ENCODE data around the gene PODN.

The PODN gene

GRCh38 chr1:53061859-53062707, at the start of gene PODN:
PODN (plus strand) TSS chr1:53062213; CDS start chr1:53069856, 7,643 bp downstream.
- DNase-seq, result no peak

- peak; percentile 89 to 92 for DNase-seq
These were observed 47.1 kb upstream of the PODN start for GRCh38 chr1:53014791-53015507.

GRCh38 chr1:53015508-53015860, 46.5 kb upstream of the PODN start:
- peak in 1 of 2 experiments; percentile 1 for DNase-seq

GRCh38 chr1:53016705-53017104, 45.3 kb upstream of the PODN start:
- no peak for DNase-seq

- DNase-seq, result no peak
These were observed 41.4 kb upstream of the PODN start for GRCh38 chr1:53020588-53020987.

- DNase-seq, result peak in 1 of 2 experiments; percentile 3
These were observed 39.8 kb upstream of the PODN start for GRCh38 chr1:53022179-53022578.

- DNase-seq, result no peak
These were observed 38.5 kb upstream of the PODN start for GRCh38 chr1:53023546-53023945.

- no peak for DNase-seq
These were observed 37.9 kb upstream of the PODN start for GRCh38 chr1:53024117-53024516.

DNA sequence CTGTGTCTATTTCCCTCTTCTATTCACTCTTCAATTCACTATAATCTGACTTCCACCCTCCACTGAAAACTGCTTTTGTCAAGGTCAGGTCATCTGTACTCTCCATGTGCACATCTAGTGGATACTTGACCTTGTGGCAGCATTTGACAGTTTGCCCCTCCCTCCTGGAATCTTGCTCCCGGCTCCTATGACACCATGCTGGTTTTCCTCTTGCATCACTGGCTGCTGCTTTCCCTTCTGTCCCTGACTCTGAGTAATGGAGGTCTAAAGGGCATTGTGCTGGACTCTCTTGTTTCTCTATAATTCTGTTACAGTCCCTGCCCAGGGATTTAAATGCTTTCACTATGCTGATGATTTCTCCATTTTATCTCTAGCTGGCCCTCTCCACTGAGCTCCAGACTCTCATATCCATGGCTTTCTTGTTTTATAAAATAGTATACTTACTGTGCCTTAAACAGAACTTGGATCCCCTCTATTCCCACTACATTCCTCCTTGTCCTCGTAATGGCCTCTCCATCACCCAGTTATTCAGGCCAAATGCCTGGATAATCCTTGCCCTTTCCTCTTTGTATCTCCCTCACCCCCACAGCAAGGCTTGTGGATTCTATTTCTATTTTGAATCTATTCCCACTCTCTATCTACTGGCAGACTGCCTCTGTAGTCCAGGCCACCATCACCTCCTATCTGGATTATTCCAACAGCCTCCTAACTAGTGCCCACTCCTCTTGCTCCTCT, 36.8 kb upstream of the PODN start:
- no peak for DNase-seq

- no peak for DNase-seq
These were observed 36.3 kb upstream of the PODN start for GRCh38 chr1:53025769-53026112.

GRCh38 chr1:53026254-53026653, 35.8 kb upstream of the PODN start:
- no peak for DNase-seq

- no peak for DNase-seq
These were observed 30.3 kb upstream of the PODN start for GRCh38 chr1:53031732-53032131.

DNA sequence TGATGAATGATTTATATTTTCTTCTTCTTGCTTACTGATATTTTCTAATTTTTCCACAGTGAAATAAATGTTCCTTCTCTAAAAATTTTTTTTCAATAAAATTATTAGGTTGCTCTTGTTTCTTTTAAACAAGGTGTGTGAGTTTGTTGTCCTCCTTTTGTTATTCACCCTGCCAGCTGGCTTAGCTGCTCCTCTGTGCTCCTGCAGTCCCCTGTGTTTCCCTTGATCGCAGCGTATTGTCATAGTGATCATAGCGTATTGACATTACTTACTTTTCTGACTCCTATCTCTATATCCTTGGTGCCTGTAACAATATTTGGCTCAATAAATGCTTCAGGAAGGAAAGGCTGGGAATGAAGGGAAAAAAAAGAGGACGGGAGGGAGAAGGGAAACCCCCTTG, 24.9 kb upstream of the PODN start:
- DNase-seq, result no peak

- DNase-seq, result no peak
These were observed 23.4 kb upstream of the PODN start for GRCh38 chr1:53038566-53038965.

GRCh38 chr1:53043271-53043670, 18.7 kb upstream of the PODN start:
- DNase-seq, result no peak

GRCh38 chr1:53044926-53045325, 17.1 kb upstream of the PODN start:
- DNase-seq, result no peak

GRCh38 chr1:53046930-53047329, 15.1 kb upstream of the PODN start:
- DNase-seq, result no peak

DNA sequence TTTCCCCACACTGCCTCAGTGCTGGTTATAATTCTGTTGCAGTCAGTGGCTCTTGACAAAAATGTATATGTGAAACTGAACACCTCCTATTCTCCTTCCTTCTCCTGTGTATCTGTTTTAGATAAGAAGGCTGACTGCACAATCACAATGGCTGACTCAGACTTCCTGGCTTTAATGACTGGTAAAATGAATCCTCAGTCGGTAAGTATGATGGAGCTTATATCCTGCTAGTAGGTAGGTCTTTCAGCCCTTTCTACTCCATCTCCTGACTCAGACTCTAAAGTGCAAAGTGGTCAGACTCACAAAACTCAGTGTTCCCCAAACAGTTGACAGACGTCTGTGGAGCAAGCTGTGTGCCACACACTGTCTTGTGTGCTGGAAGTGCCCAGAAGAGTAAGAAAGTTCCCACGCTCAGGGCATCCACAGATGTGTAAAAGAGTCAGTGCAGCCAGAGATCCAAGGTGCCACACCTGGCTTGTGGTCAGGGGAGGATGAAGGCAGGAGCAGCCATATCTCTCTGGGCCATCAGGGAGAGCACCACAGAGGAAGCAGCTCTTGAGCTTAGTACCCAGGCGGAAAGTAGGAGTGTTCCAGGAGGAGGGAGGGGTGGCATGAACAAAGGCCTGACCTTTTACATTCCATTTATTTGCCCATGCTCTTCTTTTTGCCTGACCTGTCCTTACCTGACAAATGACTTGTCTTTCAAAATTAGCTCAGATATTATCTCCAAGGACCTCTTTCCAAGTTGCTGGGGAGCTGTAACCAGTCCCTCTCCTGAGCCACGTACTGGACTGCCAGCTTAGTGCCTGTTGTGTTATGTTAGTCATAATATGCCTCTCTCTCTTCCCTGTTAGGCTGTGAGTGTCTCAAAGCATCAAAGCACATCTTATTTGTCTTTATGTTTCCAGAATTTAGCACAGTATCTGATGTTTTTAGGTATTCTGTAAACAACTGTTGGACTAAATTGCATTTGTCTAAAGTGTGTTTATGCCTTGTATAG, 14.0 kb upstream of the PODN start:
- no peak for DNase-seq

GRCh38 chr1:53048960-53049573, 12.9 kb upstream of the PODN start:
- DNase-seq, result no peak

DNA sequence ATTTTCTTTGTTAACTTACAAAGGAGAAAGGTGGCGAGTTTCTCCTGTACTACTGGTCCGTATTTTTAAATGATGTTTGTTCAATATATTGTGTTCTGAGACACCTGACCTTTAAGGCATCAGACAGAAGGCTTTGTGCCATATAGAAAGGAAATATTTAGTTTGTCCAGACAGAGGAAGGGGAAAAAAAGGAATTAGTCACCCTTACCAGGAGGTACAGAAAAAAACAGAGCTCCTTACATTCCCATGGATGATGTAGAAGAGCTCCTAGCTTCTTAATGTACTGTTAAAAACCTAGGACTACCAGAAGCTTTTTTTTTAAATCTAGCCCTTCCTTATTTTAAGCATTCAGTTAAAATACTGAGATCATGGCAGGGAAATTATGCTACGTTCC, 12.4 kb upstream of the PODN start:
- DNase-seq, result no peak

- DNase-seq, result no peak
These were observed 11.7 kb upstream of the PODN start for GRCh38 chr1:53050310-53050709.

GRCh38 chr1:53051676-53052075, 10.3 kb upstream of the PODN start:
- no peak for DNase-seq

Measured in AML-193 (cell line).